Immature natural killer cell (primary cell): ENCODE data around the gene ARID3C. TPM values are rescaled to one million over a fixed set of nuclear protein-coding genes. Genes with fewer than 3 reads are reported as not detected.

Experiments used
- DNase-seq, 3 donors: peaks; one replicate each; pipeline ENCODE4 v3.0.0; 2022; ENCODE audit warnings: mixed read lengths in 1 of 3
- H3K27ac Mint-ChIP-seq, 6 donors: one replicate each; pipeline ENCODE4 v1.8.0; 2020; ENCODE audit warnings: mixed read lengths in 6 of 6, mild to moderate bottlenecking in 5 of 6, inconsistent platforms in 4 of 6, moderate library complexity in 3 of 6
- H3K27me3 Mint-ChIP-seq, 3 donors: one replicate each; pipeline ENCODE4 v1.8.0; 2020 to 2021; ENCODE audit warnings: low read depth in 3 of 3, mild to moderate bottlenecking in 3 of 3, mixed read lengths in 3 of 3, moderate library complexity in 3 of 3, inconsistent platforms in 1 of 3
- H3K36me3 Mint-ChIP-seq, 3 donors: one replicate each; pipeline ENCODE4 v1.8.0; 2020; ENCODE audit warnings: mixed read lengths in 3 of 3, inconsistent platforms in 2 of 3, mild to moderate bottlenecking in 2 of 3
- H3K4me1 Mint-ChIP-seq, 2 donors: one replicate each; pipeline ENCODE4 v1.8.0; 2020; ENCODE audit warnings: inconsistent platforms in 2 of 2, mild to moderate bottlenecking in 2 of 2, mixed read lengths in 2 of 2, moderate library complexity in 1 of 2
- H3K4me3 Mint-ChIP-seq, 5 donors: one replicate each; pipeline ENCODE4 v1.8.0; 2020; ENCODE audit warnings: mild to moderate bottlenecking in 5 of 5, mixed read lengths in 5 of 5, inconsistent platforms in 3 of 5, moderate library complexity in 3 of 5
- H3K9me3 Mint-ChIP-seq, 6 donors: one replicate each; pipeline ENCODE4 v1.8.0; 2020; ENCODE audit warnings: mild to moderate bottlenecking in 6 of 6, mixed read lengths in 6 of 6, inconsistent platforms in 4 of 6, moderate library complexity in 3 of 6
- polyA plus RNA-seq, 3 donors: library from polyadenylated mRNA; unstranded; fragments of 300-500 nt; fragmentation: Illumina TruSeq; gene quantifications; one replicate each; pipeline ENCODE4 v1.2.3, GENCODE V29; 2021

ARID3C gene
- polyA plus RNA-seq, 3 donors from 2014 or later: not detected

DNA sequence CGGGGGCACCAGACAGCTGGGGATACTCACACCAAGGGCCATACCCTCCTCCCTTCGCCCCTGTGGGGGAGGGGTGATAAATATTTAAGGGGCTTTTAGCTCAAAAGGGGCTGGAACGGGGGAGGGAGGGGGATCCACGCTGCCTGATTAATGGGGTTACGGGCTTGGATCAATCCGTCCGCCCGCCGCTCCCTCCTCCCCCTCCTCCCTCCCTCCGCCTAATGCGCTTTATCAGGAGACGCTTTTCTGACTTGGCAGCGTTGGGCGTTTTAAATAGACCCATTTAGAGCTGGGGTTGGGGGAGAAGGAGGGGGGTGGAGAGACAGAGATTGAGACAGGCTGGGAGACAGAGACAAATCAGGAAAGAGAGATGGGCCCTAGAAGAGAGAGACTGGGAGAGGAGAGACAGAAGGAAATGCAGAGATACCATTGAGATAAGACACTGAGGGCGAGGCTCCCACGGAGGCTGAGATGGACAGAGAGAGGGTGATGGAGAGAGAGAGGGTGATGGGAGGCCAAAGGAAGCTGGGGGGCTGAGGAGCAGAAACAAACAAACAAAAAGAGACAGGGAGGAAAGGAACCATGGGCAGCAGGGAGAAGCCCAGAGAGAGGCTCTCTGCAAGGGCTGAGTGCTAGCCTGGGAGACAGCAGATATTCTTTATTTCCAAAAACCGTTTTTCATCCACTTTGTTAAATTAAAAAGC is 49.6 kb downstream of the ARID3C start:
- Mint-ChIP-seq H3K9me3 (peaks cover 0 to 2% (median 0%) of the 10 kb centered on the region in 6 donors), H3K4me1 (peaks cover 0 to 5% of the 10 kb centered on the region in 2 donors), H3K27me3 (peaks cover 21 to 27% (median 23%) of the 10 kb centered on the region in 3 donors), H3K27ac (no peak overlapping the region), H3K36me3 (no peaks in the 10 kb centered on the region), H3K4me3 (no peak overlapping the region)
- no peak for DNase-seq

- H3K27ac Mint-ChIP-seq: no peak overlapping the region
- no peaks in the 10 kb centered on the region for H3K36me3 Mint-ChIP-seq
- H3K9me3 Mint-ChIP-seq: peaks cover 0 to 2% (median 0%) of the 10 kb centered on the region in 6 donors
- H3K4me1 Mint-ChIP-seq: peaks cover 0 to 5% of the 10 kb centered on the region in 2 donors
- peak overlapping the region in 1 of 5 donors; percentile 39 for H3K4me3 Mint-ChIP-seq
- peaks cover 21 to 27% (median 24%) of the 10 kb centered on the region in 3 donors for H3K27me3 Mint-ChIP-seq
- DNase-seq: no peak
Observed at GRCh38 chr9:34578241-34579103, 50.4 kb downstream of the ARID3C start.

DNA sequence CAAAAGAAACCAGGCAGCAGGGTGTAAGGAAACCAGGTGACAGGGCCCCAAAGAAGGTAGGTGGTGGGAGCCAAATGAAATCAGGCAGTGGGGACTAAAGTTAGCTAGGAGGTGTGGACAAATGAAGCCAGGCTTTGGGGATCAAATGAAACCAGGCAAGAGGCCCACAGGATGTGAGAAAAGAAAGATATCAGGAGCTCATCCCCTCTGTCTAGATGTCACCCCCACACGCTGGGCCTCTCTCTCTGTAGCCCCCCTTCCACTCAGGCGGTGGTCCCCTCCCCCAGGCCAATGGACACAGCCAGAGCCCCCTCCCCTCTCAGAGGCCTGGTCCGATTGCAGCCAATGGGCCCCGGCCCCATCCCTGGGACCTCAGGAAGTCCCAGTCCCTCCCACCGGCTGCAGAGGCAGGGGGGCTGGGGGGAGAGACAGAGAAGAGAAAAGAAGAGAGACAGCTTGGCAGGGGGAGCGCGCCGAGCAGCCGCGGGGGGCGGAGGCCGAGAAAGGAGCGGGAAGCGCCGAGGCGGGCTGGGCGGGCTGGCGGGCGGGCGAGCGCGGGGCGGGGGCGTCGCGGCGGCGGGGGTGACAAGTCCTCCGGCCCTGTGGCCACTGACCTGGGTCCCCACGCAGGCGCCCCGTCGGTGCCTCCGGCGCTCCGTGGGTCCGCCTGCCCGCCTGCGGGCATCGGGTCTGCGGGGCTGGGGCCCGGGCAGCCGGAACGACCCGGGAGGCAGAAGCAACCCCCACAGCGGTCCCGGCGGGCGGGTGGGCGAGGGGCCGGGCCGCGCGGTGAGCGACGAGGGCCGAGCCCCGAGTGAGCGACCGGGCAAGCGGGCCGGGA is 51.2 kb downstream of the ARID3C start:
- H3K4me3 Mint-ChIP-seq: peak overlapping the region in 3 of 5 donors; percentile 21 to 61 (median 46)
- H3K27ac Mint-ChIP-seq: no peak overlapping the region
- no peaks in the 10 kb centered on the region for H3K36me3 Mint-ChIP-seq
- DNase-seq: no peak
- peaks cover 0 to 5% of the 10 kb centered on the region in 2 donors for H3K4me1 Mint-ChIP-seq
- H3K27me3 Mint-ChIP-seq: peaks cover 21 to 27% (median 22%) of the 10 kb centered on the region in 3 donors
- peaks cover 0 to 2% (median 0%) of the 10 kb centered on the region in 6 donors for H3K9me3 Mint-ChIP-seq

- H3K27ac Mint-ChIP-seq: no peak overlapping the region
- H3K4me3 Mint-ChIP-seq: peak overlapping the region in 2 of 5 donors; percentile 46 to 61
- no peak for DNase-seq
- H3K4me1 Mint-ChIP-seq: peaks cover 0 to 5% of the 10 kb centered on the region in 2 donors
- H3K9me3 Mint-ChIP-seq: peaks cover 0 to 2% (median 0%) of the 10 kb centered on the region in 6 donors
- H3K36me3 Mint-ChIP-seq: no peaks in the 10 kb centered on the region
- H3K27me3 Mint-ChIP-seq: peaks cover 20 to 27% (median 21%) of the 10 kb centered on the region in 3 donors
Observed at GRCh38 chr9:34576597-34577399, 52.1 kb downstream of the ARID3C start.

DNA sequence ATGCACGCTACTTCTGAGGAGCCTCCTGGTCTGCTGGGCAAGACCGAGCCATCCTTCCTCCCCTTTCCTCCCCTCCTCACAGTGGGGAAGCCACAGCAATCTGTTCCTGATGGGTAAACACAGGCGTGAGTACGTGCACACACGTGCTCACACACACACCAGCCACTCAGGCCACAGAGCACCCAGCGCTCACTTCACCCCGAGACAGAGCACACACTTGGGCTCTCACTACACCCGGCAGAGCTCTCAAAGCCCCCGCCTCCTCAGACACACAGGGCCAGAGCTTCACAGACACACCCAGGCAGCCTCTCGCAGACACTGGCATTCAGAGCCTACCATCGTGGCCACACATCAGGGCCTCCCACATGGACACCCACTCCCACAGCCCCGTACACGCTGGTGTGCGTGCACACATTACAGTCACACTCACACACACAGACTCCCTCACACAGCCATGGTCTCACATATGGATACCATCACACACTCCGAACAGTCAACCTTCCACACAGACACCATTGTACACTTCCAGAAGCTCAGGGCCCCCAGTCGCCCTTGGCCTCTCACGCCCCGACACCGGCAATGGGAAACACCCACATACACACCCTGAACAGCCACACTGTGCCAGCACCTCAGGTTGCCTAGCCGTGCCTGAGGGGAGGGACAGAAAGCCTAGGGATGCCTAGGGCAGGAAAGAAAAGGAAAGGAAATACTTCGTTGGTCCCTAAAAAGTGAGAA is 52.8 kb downstream of the ARID3C start:
- H3K4me3 Mint-ChIP-seq: no peak overlapping the region
- no peak for DNase-seq
- peaks cover 0 to 5% of the 10 kb centered on the region in 2 donors for H3K4me1 Mint-ChIP-seq
- peaks cover 0 to 2% (median 0%) of the 10 kb centered on the region in 6 donors for H3K9me3 Mint-ChIP-seq
- H3K27ac Mint-ChIP-seq: no peak overlapping the region
- no peaks in the 10 kb centered on the region for H3K36me3 Mint-ChIP-seq
- peaks cover 17 to 25% (median 18%) of the 10 kb centered on the region in 3 donors for H3K27me3 Mint-ChIP-seq

DNA sequence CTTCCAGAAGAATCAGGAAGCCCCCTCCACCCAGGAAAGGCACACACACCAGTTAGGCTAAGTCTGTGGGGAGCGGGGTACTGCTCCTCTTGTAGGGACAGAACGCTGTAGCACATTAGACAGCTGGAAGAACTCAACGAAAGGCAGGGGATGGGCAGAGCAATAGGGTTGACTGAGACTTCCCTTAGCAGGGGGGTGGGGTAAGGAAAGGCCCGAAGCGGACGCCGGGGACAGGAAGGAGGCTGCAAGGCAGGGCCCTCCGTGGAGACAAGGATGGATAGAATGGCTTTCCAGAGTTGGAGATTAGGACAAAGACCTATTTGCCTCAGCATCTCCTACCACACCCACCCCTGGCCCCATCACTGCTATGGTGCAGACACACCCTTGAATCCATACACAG is 53.6 kb downstream of the ARID3C start:
- Mint-ChIP-seq H3K36me3 (no peaks in the 10 kb centered on the region), H3K4me1 (peaks cover 0 to 5% of the 10 kb centered on the region in 2 donors), H3K27ac (no peak overlapping the region), H3K27me3 (peaks cover 17 to 26% (median 20%) of the 10 kb centered on the region in 3 donors), H3K9me3 (peaks cover 0 to 2% (median 0%) of the 10 kb centered on the region in 6 donors), H3K4me3 (no peak overlapping the region)
- DNase-seq: no peak

DNA sequence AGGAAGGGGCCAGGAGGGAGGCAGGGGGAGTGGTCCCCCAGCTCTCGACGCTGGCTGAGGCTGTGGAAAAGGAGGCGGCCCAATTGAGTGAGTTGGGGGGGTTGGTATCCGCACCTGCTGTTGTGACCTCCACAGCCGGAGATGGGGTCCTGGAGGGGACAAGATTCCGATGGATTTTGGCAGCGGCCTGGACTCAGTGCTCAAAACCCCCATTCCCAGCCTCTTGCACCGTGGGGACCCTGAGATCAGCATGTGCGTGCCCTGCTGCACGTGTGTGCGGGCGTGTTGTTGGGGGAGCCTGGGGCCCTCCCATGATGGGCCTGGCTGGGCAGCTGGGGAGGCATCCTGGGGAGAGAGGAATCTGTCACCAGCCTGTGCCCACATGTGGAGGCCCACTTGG is 54.3 kb downstream of the ARID3C start:
- H3K36me3 Mint-ChIP-seq: no peaks in the 10 kb centered on the region
- no peak overlapping the region for H3K27ac Mint-ChIP-seq
- peaks cover 0 to 2% (median 0%) of the 10 kb centered on the region in 6 donors for H3K9me3 Mint-ChIP-seq
- H3K4me1 Mint-ChIP-seq: peaks cover 0 to 5% of the 10 kb centered on the region in 2 donors
- DNase-seq: no peak
- peaks cover 17 to 20% (median 19%) of the 10 kb centered on the region in 3 donors for H3K27me3 Mint-ChIP-seq
- no peak overlapping the region for H3K4me3 Mint-ChIP-seq

DNA sequence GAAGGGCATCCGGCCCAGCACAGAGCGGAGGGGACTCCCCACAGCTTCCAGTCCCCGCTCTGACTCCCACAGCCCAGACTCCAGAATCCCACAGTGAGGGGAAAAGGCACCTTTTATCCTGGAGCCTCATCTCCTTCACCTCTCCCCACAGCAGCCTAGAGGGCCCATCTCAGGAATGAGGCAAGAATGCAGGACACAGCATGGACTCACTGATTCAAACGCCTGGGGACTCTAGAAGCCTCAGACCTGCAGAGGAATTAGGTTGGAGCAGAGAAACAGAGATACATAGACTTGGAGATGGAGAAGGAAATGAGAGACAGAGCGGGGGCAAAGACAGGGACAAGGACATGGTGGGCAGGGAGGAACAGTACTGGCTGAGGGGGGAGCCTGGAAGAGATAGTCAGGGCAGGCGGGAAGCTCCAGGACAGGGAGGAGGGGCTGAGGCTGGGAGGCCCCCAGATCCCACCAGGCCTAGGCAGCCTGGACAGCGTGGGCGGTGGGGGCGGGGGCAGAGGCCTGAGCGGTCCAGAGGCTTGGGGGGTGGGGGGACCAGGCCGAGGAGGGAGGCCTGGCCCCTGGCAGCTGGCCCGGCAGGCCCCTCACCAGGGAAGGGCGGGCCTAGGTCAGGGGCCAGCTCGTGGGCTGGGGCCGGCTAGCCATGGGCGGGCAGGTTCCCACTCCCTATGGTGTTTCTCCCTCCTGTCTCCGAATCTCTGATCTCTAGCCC is 55.1 kb downstream of the ARID3C start:
- no peaks in the 10 kb centered on the region for H3K36me3 Mint-ChIP-seq
- peaks cover 0 to 2% (median 0%) of the 10 kb centered on the region in 6 donors for H3K9me3 Mint-ChIP-seq
- H3K27ac Mint-ChIP-seq: no peak overlapping the region
- peaks cover 13 to 20% (median 19%) of the 10 kb centered on the region in 3 donors for H3K27me3 Mint-ChIP-seq
- H3K4me3 Mint-ChIP-seq: no peak overlapping the region
- no peak for DNase-seq
- H3K4me1 Mint-ChIP-seq: peaks cover 0 to 5% of the 10 kb centered on the region in 2 donors

DNA sequence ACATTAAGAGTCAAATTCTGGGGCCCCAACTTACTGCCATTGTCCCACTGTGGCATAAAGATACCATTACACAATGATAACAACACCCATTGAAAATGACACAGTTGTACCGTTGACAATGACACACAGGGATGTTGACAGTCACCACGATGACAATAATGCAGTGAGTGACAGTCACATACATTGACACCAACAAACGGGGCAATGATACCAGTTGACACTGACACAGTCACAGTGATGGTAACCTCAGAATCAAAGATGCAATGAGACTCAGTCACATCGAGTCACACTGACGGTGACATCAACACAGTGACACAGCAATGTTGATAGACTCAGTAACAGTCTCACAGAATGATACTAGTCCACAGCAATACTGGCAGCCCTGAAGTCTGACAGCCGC is 56.2 kb downstream of the ARID3C start:
- Mint-ChIP-seq H3K27me3 (peaks cover 9 to 26% (median 21%) of the 10 kb centered on the region in 3 donors), H3K9me3 (peaks cover 0 to 2% (median 0%) of the 10 kb centered on the region in 6 donors)

GRCh38 chr9:34572092-34572491 is 56.8 kb downstream of the ARID3C start:
- peaks cover 0 to 3% of the 10 kb centered on the region in 2 donors for H3K4me1 Mint-ChIP-seq
- H3K36me3 Mint-ChIP-seq: no peaks in the 10 kb centered on the region
- no peak for DNase-seq
- peaks cover 5 to 23% (median 18%) of the 10 kb centered on the region in 3 donors for H3K27me3 Mint-ChIP-seq
- H3K27ac Mint-ChIP-seq: no peak overlapping the region
- H3K4me3 Mint-ChIP-seq: no peak overlapping the region
- peaks cover 0 to under 1% (median 0%) of the 10 kb centered on the region in 6 donors for H3K9me3 Mint-ChIP-seq

More for the DNA sequence above, 56.2 kb downstream of the ARID3C start:
- no peak for DNase-seq
- no peak overlapping the region for H3K4me3 Mint-ChIP-seq
- H3K36me3 Mint-ChIP-seq: no peaks in the 10 kb centered on the region
- no peak overlapping the region for H3K27ac Mint-ChIP-seq
- H3K4me1 Mint-ChIP-seq: peaks cover 0 to 5% of the 10 kb centered on the region in 2 donors

DNA sequence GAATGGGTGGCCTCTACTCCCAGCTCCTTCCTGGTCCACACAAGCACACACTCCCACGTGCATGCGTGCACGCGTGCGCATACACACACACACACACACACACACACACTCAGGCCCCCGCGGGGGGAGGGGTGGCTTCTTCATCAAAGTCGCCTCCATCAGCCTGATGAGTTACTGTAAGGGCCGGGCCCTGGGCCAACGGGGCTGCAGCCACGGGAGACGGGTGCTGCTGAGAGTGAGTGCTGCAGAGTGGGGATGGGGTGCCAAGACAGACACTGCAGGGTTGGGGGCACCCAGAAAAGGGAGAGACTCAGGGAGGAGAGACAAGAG is 57.4 kb downstream of the ARID3C start:
- Mint-ChIP-seq H3K36me3 (no peaks in the 10 kb centered on the region), H3K27ac (no peak overlapping the region), H3K4me3 (no peak overlapping the region), H3K27me3 (peaks cover 6 to 22% (median 18%) of the 10 kb centered on the region in 3 donors), H3K9me3 (no peaks in the 10 kb centered on the region), H3K4me1 (no peaks in the 10 kb centered on the region)
- no peak for DNase-seq
